Osteocyte (in vitro differentiated cells): ENCODE measurements around the gene FGF21. TPM values are rescaled to one million over a fixed set of nuclear protein-coding genes. Genes with fewer than 3 reads are reported as not detected.
A peak's percentile ranks its signal among the peaks of the same experiment; 100 is the strongest.

Experiments
- DNase-seq: peaks from one replicate; pipeline ENCODE4 v3.0.0; 2021; ENCODE audit warnings: mixed read lengths; ENCODE audit not compliant: unreplicated experiment; ENCODE audit errors: extremely low spot score
- H3K27ac Mint-ChIP-seq: one replicate; pipeline ENCODE4 v1.8.0; 2021; ENCODE audit warnings: mild to moderate bottlenecking, mixed read lengths; ENCODE audit not compliant: unreplicated experiment
- H3K27me3 Mint-ChIP-seq: one replicate; pipeline ENCODE4 v1.8.0; 2021; ENCODE audit warnings: mixed read lengths; ENCODE audit not compliant: unreplicated experiment
- H3K36me3 Mint-ChIP-seq: one replicate; pipeline ENCODE4 v1.8.0; 2021; ENCODE audit warnings: mixed read lengths; ENCODE audit not compliant: unreplicated experiment
- H3K4me1 Mint-ChIP-seq: one replicate; pipeline ENCODE4 v1.8.0; 2021; ENCODE audit warnings: mixed read lengths; ENCODE audit not compliant: unreplicated experiment
- H3K4me3 Mint-ChIP-seq: one replicate; pipeline ENCODE4 v1.8.0; 2021; ENCODE audit warnings: mild to moderate bottlenecking, moderate library complexity, mixed read lengths; ENCODE audit not compliant: unreplicated experiment
- H3K9me3 Mint-ChIP-seq: one replicate; pipeline ENCODE4 v1.8.0; 2021; ENCODE audit warnings: mixed read lengths; ENCODE audit not compliant: unreplicated experiment
- total RNA-seq: library from RNA; stranded (reverse); gene quantifications from 2 replicates; pipeline ENCODE4 v1.2.1, GENCODE V29; 2021
- TF ChIP-seq, protein P1 (sequence below): fragments of 200-600 bp; sonication (generic); IDR thresholded peaks from 2 replicates; pipeline ENCODE4 v1.5.0; 2021; ENCODE audit warnings: antibody characterized with exemption, mild to moderate bottlenecking, moderate library complexity

FGF21 gene
- total RNA-seq, 1 donor from 2014 or later, result not detected

DNA sequence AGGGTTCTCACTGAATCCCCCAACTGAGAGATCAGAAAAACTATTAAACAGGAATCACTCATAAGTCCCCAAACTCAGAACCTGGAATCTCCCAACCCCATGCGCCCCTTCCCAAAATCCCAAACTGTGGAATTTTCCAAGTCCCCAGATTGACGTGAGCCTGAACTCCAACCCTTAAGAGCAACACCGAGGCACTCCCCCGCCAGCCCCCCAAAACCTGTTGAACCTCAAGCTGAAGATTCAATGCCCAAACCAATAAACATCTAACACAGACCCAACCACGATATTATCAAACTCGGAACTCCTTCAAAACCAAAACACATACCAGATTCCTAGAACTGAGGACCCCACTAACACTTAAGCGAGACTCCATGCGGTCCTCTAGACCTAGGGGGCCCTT, 9.2 kb upstream of the FGF21 start:
- TF ChIP-seq, protein P1, sequence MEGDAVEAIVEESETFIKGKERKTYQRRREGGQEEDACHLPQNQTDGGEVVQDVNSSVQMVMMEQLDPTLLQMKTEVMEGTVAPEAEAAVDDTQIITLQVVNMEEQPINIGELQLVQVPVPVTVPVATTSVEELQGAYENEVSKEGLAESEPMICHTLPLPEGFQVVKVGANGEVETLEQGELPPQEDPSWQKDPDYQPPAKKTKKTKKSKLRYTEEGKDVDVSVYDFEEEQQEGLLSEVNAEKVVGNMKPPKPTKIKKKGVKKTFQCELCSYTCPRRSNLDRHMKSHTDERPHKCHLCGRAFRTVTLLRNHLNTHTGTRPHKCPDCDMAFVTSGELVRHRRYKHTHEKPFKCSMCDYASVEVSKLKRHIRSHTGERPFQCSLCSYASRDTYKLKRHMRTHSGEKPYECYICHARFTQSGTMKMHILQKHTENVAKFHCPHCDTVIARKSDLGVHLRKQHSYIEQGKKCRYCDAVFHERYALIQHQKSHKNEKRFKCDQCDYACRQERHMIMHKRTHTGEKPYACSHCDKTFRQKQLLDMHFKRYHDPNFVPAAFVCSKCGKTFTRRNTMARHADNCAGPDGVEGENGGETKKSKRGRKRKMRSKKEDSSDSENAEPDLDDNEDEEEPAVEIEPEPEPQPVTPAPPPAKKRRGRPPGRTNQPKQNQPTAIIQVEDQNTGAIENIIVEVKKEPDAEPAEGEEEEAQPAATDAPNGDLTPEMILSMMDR, result no peak
- Mint-ChIP-seq H3K4me1 (peaks cover 5% of the 10 kb centered on the region), H3K9me3 (no peaks in the 10 kb centered on the region), H3K4me3 (no peak overlapping the region), H3K27me3 (peaks cover 1% of the 10 kb centered on the region), H3K36me3 (no peaks in the 10 kb centered on the region), H3K27ac (no peak overlapping the region)
- DNase-seq, result no peak

DNA sequence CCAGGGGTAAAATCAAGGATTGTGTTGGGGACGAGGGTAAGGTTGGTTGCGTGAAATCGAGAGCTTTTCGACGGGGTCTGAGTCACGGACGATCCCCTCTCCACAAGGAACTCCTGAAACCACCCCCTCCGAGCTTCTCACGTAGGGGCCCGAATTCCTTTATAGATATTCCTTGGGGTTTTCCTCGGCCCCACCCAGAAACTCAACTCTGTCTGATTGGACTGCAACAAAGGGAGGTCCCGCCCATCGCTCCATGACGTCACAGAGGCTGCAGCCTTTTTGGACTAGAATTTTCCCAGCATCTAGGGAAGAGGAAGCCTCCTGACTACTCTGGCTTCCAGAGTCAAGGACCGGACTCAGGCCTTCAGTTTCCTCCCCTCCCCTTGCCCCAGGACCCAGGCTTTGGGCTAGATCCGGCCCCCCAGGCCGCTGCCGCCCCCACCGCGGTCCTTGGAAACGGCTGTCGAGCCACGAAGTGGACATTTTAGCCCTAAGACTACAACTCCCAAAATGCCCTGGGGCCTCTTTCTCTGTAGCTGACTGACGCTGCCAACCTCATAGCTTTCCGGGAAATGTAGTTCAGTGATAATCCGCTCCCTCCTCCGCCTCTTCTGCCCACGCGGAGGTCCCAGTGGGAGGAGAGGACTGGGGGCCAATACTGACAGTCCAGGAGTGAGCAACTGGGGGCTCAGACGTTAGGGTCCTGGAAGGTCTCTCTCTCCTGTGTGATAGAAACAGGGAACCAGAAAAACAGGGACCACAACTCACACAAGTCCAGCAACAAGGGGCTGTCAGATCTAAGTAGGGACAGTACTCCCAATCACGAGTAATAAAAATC, 8.4 kb upstream of the FGF21 start, which contains the start of gene IZUMO1:
Gene IZUMO1 (minus strand): TSS at position 172 of the 838 bp plus-strand sequence. CDS start 1,050 bp downstream, outside the sequence.
- peak; percentile 92 for DNase-seq
- H3K27me3 Mint-ChIP-seq, result peaks cover 4% of the 10 kb centered on the region
- H3K4me1 Mint-ChIP-seq, result peaks cover 7% of the 10 kb centered on the region
- H3K9me3 Mint-ChIP-seq, result no peaks in the 10 kb centered on the region
- TF ChIP-seq, protein P1, result no peak
- peak within 1 kb of the TSS; percentile 69 for H3K27ac Mint-ChIP-seq
- H3K36me3 Mint-ChIP-seq, result no peaks in the 10 kb centered on the region
- peak within 1 kb of the TSS; percentile 69 for H3K4me3 Mint-ChIP-seq

- TF ChIP-seq, protein P1, result no peak
- Mint-ChIP-seq H3K36me3 (no peaks in the 10 kb centered on the region), H3K4me1 (peaks cover 13% of the 10 kb centered on the region), H3K9me3 (no peaks in the 10 kb centered on the region), H3K4me3 (no peak overlapping the region), H3K27ac (no peak overlapping the region), H3K27me3 (peaks cover 15% of the 10 kb centered on the region)
- no peak for DNase-seq
Observed at GRCh38 chr19:48749571-48750198, 5.6 kb upstream of the FGF21 start.

DNA sequence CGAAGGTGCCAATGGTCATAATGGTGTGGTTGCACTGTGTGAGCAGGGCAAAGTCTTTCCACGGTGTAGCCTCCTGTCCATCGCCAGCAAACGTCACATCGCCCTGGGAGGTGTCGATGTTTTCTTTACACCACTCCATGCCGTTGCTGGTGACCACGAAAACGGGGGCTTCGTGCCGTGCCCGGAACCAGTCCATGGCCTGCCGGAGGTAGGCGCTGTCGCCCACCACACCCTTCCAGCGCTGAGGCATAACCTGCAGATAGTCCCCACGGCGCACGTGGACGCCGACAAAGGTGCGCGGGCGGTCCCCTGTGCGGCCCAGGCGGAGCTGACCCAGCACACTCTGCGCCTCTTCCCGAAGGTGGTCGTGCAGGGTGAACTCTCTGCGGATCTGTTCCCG, 5.0 kb upstream of the FGF21 start:
- no peak for DNase-seq
- H3K36me3 Mint-ChIP-seq, result no peaks in the 10 kb centered on the region
- H3K27ac Mint-ChIP-seq, result no peak overlapping the region
- TF ChIP-seq, protein P1, result no peak
- H3K4me3 Mint-ChIP-seq, result no peak overlapping the region
- H3K27me3 Mint-ChIP-seq, result peaks cover 15% of the 10 kb centered on the region
- no peaks in the 10 kb centered on the region for H3K9me3 Mint-ChIP-seq
- peaks cover 13% of the 10 kb centered on the region for H3K4me1 Mint-ChIP-seq
